CD4-positive, alpha-beta memory T cell (primary cell): ENCODE measurements around the gene RPA3. TPM values are rescaled to one million over a fixed set of nuclear protein-coding genes. Genes with fewer than 3 reads are reported as not detected.

Source experiments
- CTCF ChIA-PET: fragments of 350-600 bp; sonication (Branson Sonifier 250); formaldehyde crosslinking; loops from one replicate; lab custom pipeline; 2021; ENCODE audit warnings: inconsistent platforms; ENCODE audit not compliant: partially characterized antibody; lab: Charles Lee
- POLR2A ChIA-PET: fragments of 350-600 bp; sonication (Branson Sonifier 250); formaldehyde crosslinking; loops from one replicate; lab custom pipeline; 2021; ENCODE audit not compliant: partially characterized antibody; lab: Charles Lee
- DNase-seq, 5 donors: peaks; one replicate each; pipeline versions ENCODE4 v3.0.0 to v3.0.0-alpha.2; 2020 to 2022; ENCODE audit warnings: mixed read lengths in 1 of 5
- H3K27ac ChIP-seq: one replicate; pipeline ENCODE4 v1.7.0; 2013; ENCODE audit warnings: low read depth, low read length
- H3K27me3 ChIP-seq: 2 replicates; pipeline ENCODE4 v1.7.0; 2013; ENCODE audit warnings: mild to moderate bottlenecking, low read length, moderate library complexity; ENCODE audit not compliant: insufficient read depth
- H3K36me3 ChIP-seq: 2 replicates; pipeline ENCODE4 v1.7.0; 2013; ENCODE audit warnings: mild to moderate bottlenecking, low read length, moderate library complexity; ENCODE audit not compliant: insufficient read depth
- H3K4me1 ChIP-seq: 2 replicates; pipeline ENCODE4 v1.7.0; 2013; ENCODE audit warnings: mild to moderate bottlenecking, low read length, moderate library complexity; ENCODE audit not compliant: insufficient read depth
- H3K4me3 ChIP-seq, 2 donors: one replicate each; pipeline ENCODE4 v1.7.0; 2013; ENCODE audit warnings: low read length in 2 of 2, mild to moderate bottlenecking in 1 of 2
- H3K9me3 ChIP-seq, 2 donors: one replicate each; pipeline ENCODE4 v1.7.0; 2013; ENCODE audit warnings: low read length in 2 of 2, control low read depth in 1 of 2; ENCODE audit not compliant: control insufficient read depth in 1 of 2
- H3K27ac Mint-ChIP-seq, 7 donors: one replicate each; pipeline ENCODE4 v1.8.0; 2020 to 2021; ENCODE audit warnings: mixed read lengths in 7 of 7, mild to moderate bottlenecking in 6 of 7, inconsistent platforms in 3 of 7, moderate library complexity in 3 of 7
- H3K27me3 Mint-ChIP-seq, 2 donors: one replicate each; pipeline ENCODE4 v1.8.0; 2020 to 2021; ENCODE audit warnings: mixed read lengths in 2 of 2
- H3K36me3 Mint-ChIP-seq, 2 donors: one replicate each; pipeline ENCODE4 v1.8.0; 2020 to 2021; ENCODE audit warnings: mixed read lengths in 2 of 2, inconsistent platforms in 1 of 2, mild to moderate bottlenecking in 1 of 2
- H3K4me1 Mint-ChIP-seq, 4 donors: one replicate each; pipeline ENCODE4 v1.8.0; 2020 to 2021; ENCODE audit warnings: mixed read lengths in 4 of 4, mild to moderate bottlenecking in 1 of 4
- H3K4me3 Mint-ChIP-seq, 8 donors: one replicate each; pipeline ENCODE4 v1.8.0; 2020 to 2021; ENCODE audit warnings: mixed read lengths in 8 of 8, mild to moderate bottlenecking in 7 of 8, moderate library complexity in 6 of 8, inconsistent platforms in 3 of 8
- H3K9me3 Mint-ChIP-seq, 8 donors: one replicate each; pipeline ENCODE4 v1.8.0; 2020 to 2021; ENCODE audit warnings: mixed read lengths in 8 of 8, mild to moderate bottlenecking in 5 of 8, inconsistent platforms in 3 of 8, moderate library complexity in 1 of 8
- intact Hi-C: fragments of 100-400 bp; cut with micrococcal nuclease; formaldehyde crosslinking; loops from one replicate; pipeline ENCODE4 v1.15.1; 2023
- polyA plus RNA-seq, 2 donors: library from polyadenylated mRNA; unstranded; fragments of 300-500 nt; fragmentation: Illumina TruSeq; gene quantifications; one replicate each; pipeline ENCODE4 v1.2.3, GENCODE V29; 2021
- total RNA-seq, 2 experiments: library from RNA; stranded (reverse); gene quantifications; one replicate each; pipeline ENCODE4 v1.2.3, GENCODE V29; 2021

RPA3 gene
- total and polyA plus RNA-seq, 4 experiments from 2014 or later: 31.2 to 96.6 (median 63.6) TPM

GRCh38 chr7:7757576-7757975 lies 39.2 kb upstream of the RPA3 start:
- H3K27me3 Mint-ChIP-seq: no peaks in the 10 kb centered on the region
- no peak for DNase-seq
- Histone ChIP-seq H3K36me3 (no peaks in the 10 kb centered on the region), H3K9me3 (no peaks in the 10 kb centered on the region), H3K27ac (no peak overlapping the region), H3K4me1 (peaks cover 14% of the 10 kb centered on the region), H3K27me3 (no peaks in the 10 kb centered on the region), H3K4me3 (no peak overlapping the region)
- no peak overlapping the region for H3K27ac Mint-ChIP-seq
- ChIA-PET CTCF (interaction anchor here (1.0 kb wide), 1 partner anchor 118 kb away, joined by 3 read pairs; no protein-coding TSS in a partner anchor), POLR2A (no interaction called here)
- no peak overlapping the region for H3K4me3 Mint-ChIP-seq
- peaks cover 4 to 5% of the 10 kb centered on the region in 2 donors for H3K36me3 Mint-ChIP-seq
- H3K4me1 Mint-ChIP-seq: peaks cover 15 to 25% (median 21%) of the 10 kb centered on the region in 4 donors
- intact Hi-C loops: no loop called here
- H3K9me3 Mint-ChIP-seq: peaks cover 0 to 4% (median 0%) of the 10 kb centered on the region in 8 donors

GRCh38 chr7:7756577-7756976 lies 38.2 kb upstream of the RPA3 start:
- ChIA-PET CTCF (interaction anchor here (1.6 kb wide), 1 partner anchor 8 kb away, joined by 4 read pairs; no protein-coding TSS in a partner anchor), POLR2A (no interaction called here)
- no peaks in the 10 kb centered on the region for H3K9me3 ChIP-seq
- Mint-ChIP-seq H3K36me3 (peaks cover 2 to 5% of the 10 kb centered on the region in 2 donors), H3K27ac (peak overlapping the region in 1 of 7 donors; percentile 53), H3K4me1 (peaks cover 5 to 16% (median 12%) of the 10 kb centered on the region in 4 donors), H3K9me3 (peaks cover 0 to 4% (median 0%) of the 10 kb centered on the region in 8 donors), H3K27me3 (no peaks in the 10 kb centered on the region), H3K4me3 (no peak overlapping the region)
- H3K4me1 ChIP-seq: peaks cover 7% of the 10 kb centered on the region
- H3K4me3 ChIP-seq: no peak overlapping the region
- no peak overlapping the region for H3K27ac ChIP-seq
- intact Hi-C loops: no loop called here
- H3K27me3 ChIP-seq: no peaks in the 10 kb centered on the region
- DNase-seq: no peak
- H3K36me3 ChIP-seq: no peaks in the 10 kb centered on the region

GRCh38 chr7:7751243-7752092 lies 33.1 kb upstream of the RPA3 start:
- Mint-ChIP-seq H3K27ac (no peak overlapping the region), H3K27me3 (no peaks in the 10 kb centered on the region), H3K4me3 (no peak overlapping the region), H3K4me1 (peaks cover 0 to 5% (median 3%) of the 10 kb centered on the region in 4 donors), H3K9me3 (peaks cover 0 to 4% (median 0%) of the 10 kb centered on the region in 8 donors), H3K36me3 (peaks cover 0 to 5% of the 10 kb centered on the region in 2 donors)
- ChIA-PET CTCF (interaction anchor here (1.2 kb wide), 1 partner anchor 9 kb away, joined by 3 read pairs; no protein-coding TSS in a partner anchor), POLR2A (no interaction called here)
- Histone ChIP-seq H3K27me3 (no peaks in the 10 kb centered on the region), H3K9me3 (no peaks in the 10 kb centered on the region), H3K36me3 (no peaks in the 10 kb centered on the region), H3K4me3 (no peak overlapping the region), H3K4me1 (no peaks in the 10 kb centered on the region), H3K27ac (no peak overlapping the region)
- intact Hi-C loops: no loop called here
- DNase-seq: no peak

GRCh38 chr7:7750571-7751242 lies 32.3 kb upstream of the RPA3 start:
- intact Hi-C loops: no loop called here
- ChIA-PET POLR2A (no interaction called here), CTCF (interaction anchor here (1.2 kb wide), 1 partner anchor 10 kb away, joined by 3 read pairs; no protein-coding TSS in a partner anchor)
- H3K9me3 Mint-ChIP-seq: peaks cover 0 to 4% (median 0%) of the 10 kb centered on the region in 8 donors
- Histone ChIP-seq H3K36me3 (no peaks in the 10 kb centered on the region), H3K4me1 (no peaks in the 10 kb centered on the region), H3K4me3 (no peak overlapping the region), H3K27me3 (no peaks in the 10 kb centered on the region), H3K27ac (no peak overlapping the region), H3K9me3 (no peaks in the 10 kb centered on the region)
- H3K4me1 Mint-ChIP-seq: peaks cover 5 to 8% (median 5%) of the 10 kb centered on the region in 4 donors
- H3K36me3 Mint-ChIP-seq: peaks cover 0 to 5% of the 10 kb centered on the region in 2 donors
- no peak overlapping the region for H3K27ac Mint-ChIP-seq
- no peaks in the 10 kb centered on the region for H3K27me3 Mint-ChIP-seq
- H3K4me3 Mint-ChIP-seq: no peak overlapping the region
- no peak for DNase-seq

GRCh38 chr7:7746458-7746857 lies 28.1 kb upstream of the RPA3 start:
- CTCF ChIA-PET: no interaction called here
- Histone ChIP-seq H3K4me1 (no peaks in the 10 kb centered on the region), H3K36me3 (no peaks in the 10 kb centered on the region), H3K27me3 (no peaks in the 10 kb centered on the region), H3K4me3 (no peak overlapping the region), H3K27ac (no peak overlapping the region), H3K9me3 (no peaks in the 10 kb centered on the region)
- Mint-ChIP-seq H3K4me3 (no peak overlapping the region), H3K27me3 (no peaks in the 10 kb centered on the region), H3K36me3 (peaks cover 2 to 5% of the 10 kb centered on the region in 2 donors), H3K9me3 (no peaks in the 10 kb centered on the region), H3K4me1 (peaks cover 2 to 9% (median 5%) of the 10 kb centered on the region in 4 donors), H3K27ac (no peak overlapping the region)
- no peak for DNase-seq
- intact Hi-C loops: no loop called here
- POLR2A ChIA-PET: no interaction called here

- CTCF ChIA-PET: interaction anchor here (0.6 kb wide), 1 partner anchor 1298 kb away, joined by 4 read pairs; the partner anchor contains the start of gene DAGLB
- Histone ChIP-seq H3K9me3 (no peaks in the 10 kb centered on the region), H3K4me1 (no peaks in the 10 kb centered on the region), H3K4me3 (no peak overlapping the region), H3K36me3 (no peaks in the 10 kb centered on the region), H3K27me3 (no peaks in the 10 kb centered on the region), H3K27ac (no peak overlapping the region)
- intact Hi-C loops: no loop called here
- Mint-ChIP-seq H3K27me3 (no peaks in the 10 kb centered on the region), H3K27ac (no peak overlapping the region), H3K4me1 (peaks cover 2 to 7% (median 4%) of the 10 kb centered on the region in 4 donors), H3K9me3 (no peaks in the 10 kb centered on the region), H3K36me3 (peaks cover 2 to 5% of the 10 kb centered on the region in 2 donors), H3K4me3 (no peak overlapping the region)
- POLR2A ChIA-PET: no interaction called here
- DNase-seq: no peak
These were observed 27.6 kb upstream of the RPA3 start for GRCh38 chr7:7745966-7746365.

- Mint-ChIP-seq H3K36me3 (peaks cover 2 to 5% of the 10 kb centered on the region in 2 donors), H3K9me3 (no peaks in the 10 kb centered on the region), H3K27me3 (no peaks in the 10 kb centered on the region), H3K27ac (no peak overlapping the region), H3K4me1 (peaks cover 0 to 8% (median 4%) of the 10 kb centered on the region in 4 donors), H3K4me3 (no peak overlapping the region)
- Histone ChIP-seq H3K4me1 (no peaks in the 10 kb centered on the region), H3K27me3 (no peaks in the 10 kb centered on the region), H3K9me3 (no peaks in the 10 kb centered on the region), H3K4me3 (no peak overlapping the region), H3K36me3 (no peaks in the 10 kb centered on the region), H3K27ac (no peak overlapping the region)
- ChIA-PET POLR2A (no interaction called here), CTCF (interaction anchor here (0.9 kb wide), 1 partner anchor 13 kb away, joined by 3 read pairs; no protein-coding TSS in a partner anchor)
- no peak for DNase-seq
- intact Hi-C loops: no loop called here
These were observed 26.9 kb upstream of the RPA3 start for GRCh38 chr7:7745258-7745657.
